ENCODE results near the gene FASTKD1. TPM values are rescaled to one million over a fixed set of nuclear protein-coding genes. Genes with fewer than 3 reads are reported as not detected.

The FASTKD1 gene
- total and polyA plus RNA-seq, 2 donors (not counting 3 experiments of a cell fraction or from before 2014, with no cell fraction given) = 8.9 to 32.2 TPM

- CTCF ChIA-PET = no interaction called here
- H2AFZ ChIP-seq (ENCODE audit: low read depth, low read length) = no peak overlapping the region
- peaks cover 5% of the 10 kb centered on the region for H3K79me2 ChIP-seq (ENCODE audit: control insufficient read depth, insufficient read depth, low read length)
- dilution Hi-C loops (cut with MboI; ENCODE audit: extremely low pct_ligation_motif_present, low sequenced_read_pairs) (no loop called here), intact Hi-C loops (cut with micrococcal nuclease) (no loop called here)
- H4K20me1 ChIP-seq (replicated peaks; ENCODE audit: control insufficient read depth, extremely low read depth, insufficient read depth, low read length) = no peaks in the 10 kb centered on the region
- no peaks in the 10 kb centered on the region for H3K4me1 ChIP-seq (ENCODE audit: control insufficient read depth, extremely low read depth, insufficient read depth, low read length)
- H3K4me3 ChIP-seq (replicated peaks in 1 of 3; ENCODE audit: insufficient read depth in 1 of 3, low read depth in 1 of 3, low read length in 3 of 3) = no peak overlapping the region
- no peak overlapping the region for H3K9ac ChIP-seq (replicated peaks; ENCODE audit: extremely low read depth, insufficient read depth, low read length)
- no peaks in the 10 kb centered on the region for H3K9me3 ChIP-seq (replicated peaks; ENCODE audit: control insufficient read depth, insufficient read depth, low read length)
- no peak overlapping the region for H3K4me2 ChIP-seq (ENCODE audit: insufficient read depth, low read length)
- DNase-seq (ENCODE audit: low read depth, low spot score) (no peak), FAIRE-seq (no peak)
- H3K36me3 ChIP-seq (ENCODE audit: control insufficient read depth in 2 of 2, extremely low read depth in 1 of 2, insufficient read depth in 2 of 2, low read length in 2 of 2) = no peaks in the 10 kb centered on the region
- no TSS peak for BruUV-seq (replicated peaks)
- TF ChIP-seq GATA2 (IDR thresholded peaks at IDR 0.05; ENCODE audit: insufficient read depth, insufficient read length, low read depth, low read length) (no peak), MYC (IDR thresholded peaks at IDR 0.05; ENCODE audit: low read depth, low read length) (no peak), JUN (IDR thresholded peaks at IDR 0.05; ENCODE audit: borderline replicate concordance, insufficient read depth, insufficient read length, low read depth) (no peak), MAX (IDR thresholded peaks at IDR 0.05; ENCODE audit: insufficient read depth, insufficient read length) (no peak), EZH2 (IDR thresholded peaks at IDR 0.05; ENCODE audit: borderline replicate concordance, low read depth, low read length, severe bottlenecking) (no peak), FOS (IDR thresholded peaks at IDR 0.05; ENCODE audit: borderline replicate concordance, insufficient read depth, low read length) (no peak), POLR2A (IDR thresholded peaks at IDR 0.05; ENCODE audit: low read depth, low read length) (no peak), POLR2AphosphoS5 (IDR thresholded peaks at IDR 0.05; ENCODE audit: insufficient read depth, low read depth, low read length) (no peak)
- TF ChIP-seq, protein P1, sequence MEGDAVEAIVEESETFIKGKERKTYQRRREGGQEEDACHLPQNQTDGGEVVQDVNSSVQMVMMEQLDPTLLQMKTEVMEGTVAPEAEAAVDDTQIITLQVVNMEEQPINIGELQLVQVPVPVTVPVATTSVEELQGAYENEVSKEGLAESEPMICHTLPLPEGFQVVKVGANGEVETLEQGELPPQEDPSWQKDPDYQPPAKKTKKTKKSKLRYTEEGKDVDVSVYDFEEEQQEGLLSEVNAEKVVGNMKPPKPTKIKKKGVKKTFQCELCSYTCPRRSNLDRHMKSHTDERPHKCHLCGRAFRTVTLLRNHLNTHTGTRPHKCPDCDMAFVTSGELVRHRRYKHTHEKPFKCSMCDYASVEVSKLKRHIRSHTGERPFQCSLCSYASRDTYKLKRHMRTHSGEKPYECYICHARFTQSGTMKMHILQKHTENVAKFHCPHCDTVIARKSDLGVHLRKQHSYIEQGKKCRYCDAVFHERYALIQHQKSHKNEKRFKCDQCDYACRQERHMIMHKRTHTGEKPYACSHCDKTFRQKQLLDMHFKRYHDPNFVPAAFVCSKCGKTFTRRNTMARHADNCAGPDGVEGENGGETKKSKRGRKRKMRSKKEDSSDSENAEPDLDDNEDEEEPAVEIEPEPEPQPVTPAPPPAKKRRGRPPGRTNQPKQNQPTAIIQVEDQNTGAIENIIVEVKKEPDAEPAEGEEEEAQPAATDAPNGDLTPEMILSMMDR (IDR thresholded peaks at IDR 0.05; ENCODE audit: extremely low read depth in 1 of 2, insufficient read depth in 1 of 2, low read depth in 1 of 2, low read length in 2 of 2) = no peak
- no peak overlapping the region for H3K27ac ChIP-seq (ENCODE audit: insufficient read depth, low read depth, low read length)
- POLR2A ChIA-PET = no interaction called here
- H3K27me3 ChIP-seq (ENCODE audit: control insufficient read depth in 2 of 2, insufficient read depth in 2 of 2, low read length in 2 of 2) = no peaks in the 10 kb centered on the region
- H3K9me1 ChIP-seq (replicated peaks; ENCODE audit: control insufficient read depth, extremely low read depth, insufficient read depth, low read length) = no peaks in the 10 kb centered on the region
These were observed 49.6 kb upstream of the FASTKD1 start for GRCh38 chr2:169623235-169623634.
